Mucosa of descending colon (tissue), 3 donors: ENCODE data around the gene CPED1. TPM values are rescaled to one million over a fixed set of nuclear protein-coding genes. Genes with fewer than 3 reads are reported as not detected.

Source experiments
- ATAC-seq: fragments of 200-7000 bp; cut with Tn5 transposase; one replicate; pipeline ENCODE4 v1.9.1; 2020; ENCODE audit warnings: mild to moderate bottlenecking, moderate library complexity
- DNase-seq, 3 donors: peaks; one replicate each; pipeline ENCODE4 v3.0.0-alpha.2; 2020
- H3K36me3 ChIP-seq: fragments of 200-600 bp; one replicate; pipeline ENCODE4 v1.8.0; 2021; ENCODE audit warnings: low read depth, mild to moderate bottlenecking
- H3K4me1 ChIP-seq: fragments of 200-600 bp; one replicate; pipeline ENCODE4 v1.8.0; 2021; ENCODE audit warnings: low read depth, mild to moderate bottlenecking
- H3K4me3 ChIP-seq: fragments of 200-600 bp; one replicate; pipeline ENCODE4 v1.8.0; 2021; ENCODE audit warnings: mild to moderate bottlenecking
- H3K9me3 ChIP-seq: fragments of 200-600 bp; one replicate; pipeline ENCODE4 v1.8.0; 2021; ENCODE audit warnings: mild to moderate bottlenecking
- CTCF ChIP-seq: fragments of 200-600 bp; IDR thresholded peaks from one replicate; pipeline ENCODE4 v1.8.0; 2022; ENCODE audit warnings: antibody characterized with exemption, mild to moderate bottlenecking
- intact Hi-C, 2 donors: fragments of 100-400 bp; cut with DNase I in 1 of 2; cut with micrococcal nuclease in 1 of 2; formaldehyde crosslinking; loops; one replicate each; pipeline versions ENCODE4 v1.11.0 to v1.11.1; 2022; cut with DNase I, micrococcal nuclease
- total RNA-seq, 3 donors: library from RNA; stranded (reverse); fragmentation: NEBNext Ultra II Directional in 2 of 3; extraction: Animal tissue kit (Norgen Biotek cat#: 25700) in 2 of 3; gene quantifications; one replicate each; pipeline versions ENCODE4 v1.2.1 to v1.2.4, GENCODE V29; 2021 to 2023
- donor health status: DM: no; HTN: no; CAD: no; lungs with moderate emphysema.
- donor health status: DM: no; HTN: no; CAD: no.
- donor health status: DM: no; HTN: yes; CAD: no.

The CPED1 gene
- total RNA-seq, 3 donors from 2014 or later, result 6.5 to 67.7 (median 8.8) TPM

- ATAC-seq (no peak), DNase-seq (no peak)
- no peaks in the 10 kb centered on the region for H3K36me3 ChIP-seq
- H3K4me3 ChIP-seq, result no peak overlapping the region
- no peaks in the 10 kb centered on the region for H3K4me1 ChIP-seq
- no peak for TF ChIP-seq CTCF
- intact Hi-C loops, result no loop called here
- H3K9me3 ChIP-seq, result no peaks in the 10 kb centered on the region
Observed at GRCh38 chr7:121126801-121127534, 138.5 kb downstream of the CPED1 start.

GRCh38 chr7:121132940-121133339, 144.4 kb downstream of the CPED1 start:
- no peaks in the 10 kb centered on the region for H3K4me1 ChIP-seq
- DNase-seq, result no peak
- H3K9me3 ChIP-seq, result no peaks in the 10 kb centered on the region
- intact Hi-C loops, result no loop called here
- no peaks in the 10 kb centered on the region for H3K36me3 ChIP-seq
- ATAC-seq, result no peak
- no peak overlapping the region for H3K4me3 ChIP-seq
- TF ChIP-seq CTCF, result no peak

GRCh38 chr7:121133444-121133843, 144.9 kb downstream of the CPED1 start:
- Histone ChIP-seq H3K36me3 (no peaks in the 10 kb centered on the region), H3K9me3 (no peaks in the 10 kb centered on the region), H3K4me1 (no peaks in the 10 kb centered on the region), H3K4me3 (no peak overlapping the region)
- intact Hi-C loops, result no loop called here
- no peak for DNase-seq
- no peak for TF ChIP-seq CTCF
- ATAC-seq, result no peak

- ATAC-seq, result no peak
- Histone ChIP-seq H3K4me1 (no peaks in the 10 kb centered on the region), H3K4me3 (no peak overlapping the region), H3K9me3 (no peaks in the 10 kb centered on the region), H3K36me3 (no peaks in the 10 kb centered on the region)
- intact Hi-C loops, result no loop called here
- TF ChIP-seq CTCF, result no peak
- no peak for DNase-seq
Observed at GRCh38 chr7:121137580-121137979, 149.1 kb downstream of the CPED1 start.

- H3K36me3 ChIP-seq, result no peaks in the 10 kb centered on the region
- intact Hi-C loops, result no loop called here
- ATAC-seq, result peak; percentile 50
Observed at GRCh38 chr7:121138262-121138933, 149.9 kb downstream of the CPED1 start.

More at GRCh38 chr7:121138262-121138933, 149.9 kb downstream of the CPED1 start:
- Histone ChIP-seq H3K4me1 (no peaks in the 10 kb centered on the region), H3K9me3 (no peaks in the 10 kb centered on the region), H3K4me3 (no peak overlapping the region)
- peak in 1 of 3 donors; percentile 5 for DNase-seq
- no peak for TF ChIP-seq CTCF
